ENCODE measurements around the gene HRCT1.

DNA sequence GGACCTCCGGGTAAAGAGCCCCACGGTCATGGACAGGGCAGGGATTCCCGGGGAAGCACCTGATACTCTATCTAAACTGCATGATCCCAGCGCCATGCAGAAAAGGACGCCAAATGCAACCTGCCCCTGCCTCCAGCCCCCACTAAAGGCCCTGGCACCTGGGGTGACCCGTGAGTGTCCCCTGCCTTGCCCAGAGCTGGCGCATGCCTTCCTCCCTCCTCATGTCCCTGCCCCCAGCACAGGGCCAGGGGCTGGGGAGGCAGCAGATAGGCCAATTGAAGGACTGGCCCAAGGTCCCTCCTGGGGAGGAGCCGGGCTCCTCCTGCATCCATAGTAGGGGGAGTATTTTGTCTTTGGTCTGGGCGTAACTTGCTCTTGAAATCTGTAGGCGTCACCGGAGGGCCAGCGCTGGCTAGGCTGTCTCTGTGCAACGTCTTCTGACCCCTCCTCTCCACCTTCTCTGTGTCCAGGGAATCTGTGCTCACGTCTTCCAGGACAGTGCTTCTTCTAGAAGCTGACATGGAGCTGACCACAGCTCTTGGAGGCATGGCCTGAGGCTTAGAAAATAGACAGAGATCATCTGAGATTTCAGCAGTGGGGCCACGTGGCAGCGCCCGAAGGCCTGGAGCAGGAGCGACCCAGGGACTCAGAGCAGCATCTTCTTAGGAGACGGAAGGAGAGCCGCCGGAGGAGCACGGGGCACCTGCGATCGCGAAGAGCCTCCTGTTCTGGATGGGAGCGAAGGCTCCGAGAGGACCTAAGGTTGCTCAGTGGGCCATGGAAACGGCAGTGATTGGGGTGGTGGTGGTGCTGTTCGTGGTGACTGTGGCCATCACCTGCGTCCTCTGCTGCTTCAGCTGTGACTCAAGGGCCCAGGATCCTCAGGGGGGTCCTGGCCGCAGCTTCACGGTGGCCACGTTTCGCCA, 3.9 kb downstream of the HRCT1 start:
- TF ChIP-seq, protein P1, sequence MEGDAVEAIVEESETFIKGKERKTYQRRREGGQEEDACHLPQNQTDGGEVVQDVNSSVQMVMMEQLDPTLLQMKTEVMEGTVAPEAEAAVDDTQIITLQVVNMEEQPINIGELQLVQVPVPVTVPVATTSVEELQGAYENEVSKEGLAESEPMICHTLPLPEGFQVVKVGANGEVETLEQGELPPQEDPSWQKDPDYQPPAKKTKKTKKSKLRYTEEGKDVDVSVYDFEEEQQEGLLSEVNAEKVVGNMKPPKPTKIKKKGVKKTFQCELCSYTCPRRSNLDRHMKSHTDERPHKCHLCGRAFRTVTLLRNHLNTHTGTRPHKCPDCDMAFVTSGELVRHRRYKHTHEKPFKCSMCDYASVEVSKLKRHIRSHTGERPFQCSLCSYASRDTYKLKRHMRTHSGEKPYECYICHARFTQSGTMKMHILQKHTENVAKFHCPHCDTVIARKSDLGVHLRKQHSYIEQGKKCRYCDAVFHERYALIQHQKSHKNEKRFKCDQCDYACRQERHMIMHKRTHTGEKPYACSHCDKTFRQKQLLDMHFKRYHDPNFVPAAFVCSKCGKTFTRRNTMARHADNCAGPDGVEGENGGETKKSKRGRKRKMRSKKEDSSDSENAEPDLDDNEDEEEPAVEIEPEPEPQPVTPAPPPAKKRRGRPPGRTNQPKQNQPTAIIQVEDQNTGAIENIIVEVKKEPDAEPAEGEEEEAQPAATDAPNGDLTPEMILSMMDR (IDR thresholded peaks at IDR 0.05): peak in 1 of 6 experiments; percentile 3
- no peak for TF ChIP-seq POLR2AphosphoS5 (IDR thresholded peaks at IDR 0.05)
- TF ChIP-seq POLR2A (IDR thresholded peaks at IDR 0.05): no peak
- no peak for TF ChIP-seq EP300 (IDR thresholded peaks at IDR 0.05)

Data from upper lobe of left lung (tissue), 4 donors.